ENCODE data around the gene CAMTA1. TPM values are rescaled to one million over a fixed set of nuclear protein-coding genes. Genes with fewer than 3 reads are reported as not detected.

Gene CAMTA1
- total and polyA plus RNA-seq, 8 donors = 13.0 to 54.2 (median 23.6) TPM

GRCh38 chr1:7717748-7718368, 932.6 kb downstream of the CAMTA1 start:
- H3K9me3 ChIP-seq = no peaks in the 10 kb centered on the region
- H3K27me3 ChIP-seq = no peaks in the 10 kb centered on the region
- intact Hi-C loops (cut with DNase I) = no loop called here
- FAIRE-seq (no peak), ATAC-seq (no peak), DNase-seq (no peak)
- no peaks in the 10 kb centered on the region for H3K36me3 ChIP-seq
- H3K4me3 ChIP-seq = no peak overlapping the region
- TF ChIP-seq CTCF (IDR thresholded peaks at IDR 0.05) = no peak
- 67 to 69% methylated on average over 22 of the region's 22 CpGs for WGBS, 2 donors
- no peaks in the 10 kb centered on the region for H3K4me1 ChIP-seq
- no peak overlapping the region for H3K27ac ChIP-seq

DNA sequence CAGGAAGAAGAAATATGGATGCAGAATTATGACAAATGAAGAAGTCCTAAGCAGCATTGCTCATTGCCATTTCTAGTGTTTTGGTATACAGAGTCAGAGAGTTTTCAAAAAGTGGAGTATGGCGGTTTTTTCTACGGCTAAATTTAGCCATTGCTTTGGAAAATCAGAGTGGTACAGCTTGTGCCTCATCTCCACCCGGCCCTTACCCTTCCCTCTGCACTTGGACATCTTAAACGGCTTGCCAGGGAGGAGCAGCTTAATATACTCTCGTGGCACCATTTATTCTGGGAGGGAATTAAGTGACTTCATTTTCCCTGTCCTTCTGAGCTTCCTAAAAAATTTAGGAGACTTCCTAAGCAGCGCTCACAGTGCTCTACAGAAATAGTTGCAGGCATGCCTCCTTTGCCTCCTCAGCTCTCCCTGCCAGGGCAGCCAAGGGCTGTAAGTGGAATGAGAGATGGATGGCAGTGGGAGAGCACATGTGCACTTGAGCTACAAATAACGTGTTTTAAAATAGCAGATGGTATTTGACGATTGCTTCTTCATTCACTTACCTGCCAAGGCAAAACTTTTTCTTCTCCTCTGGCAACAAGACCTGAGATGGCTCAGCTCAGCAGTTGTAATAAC, 934.3 kb downstream of the CAMTA1 start:
- H3K27me3 ChIP-seq = no peaks in the 10 kb centered on the region
- ATAC-seq = no peak
- no peaks in the 10 kb centered on the region for H3K9me3 ChIP-seq
- 57 to 67% methylated on average over 8 of the region's 8 CpGs for WGBS, 2 donors
- no peak for FAIRE-seq
- DNase-seq = no peak
- H3K4me1 ChIP-seq = no peaks in the 10 kb centered on the region
- H3K36me3 ChIP-seq = no peaks in the 10 kb centered on the region
- no peak overlapping the region for H3K27ac ChIP-seq
- no peak for TF ChIP-seq CTCF (IDR thresholded peaks at IDR 0.05)
- no peak overlapping the region for H3K4me3 ChIP-seq
- intact Hi-C loops (cut with DNase I) = no loop called here

DNA sequence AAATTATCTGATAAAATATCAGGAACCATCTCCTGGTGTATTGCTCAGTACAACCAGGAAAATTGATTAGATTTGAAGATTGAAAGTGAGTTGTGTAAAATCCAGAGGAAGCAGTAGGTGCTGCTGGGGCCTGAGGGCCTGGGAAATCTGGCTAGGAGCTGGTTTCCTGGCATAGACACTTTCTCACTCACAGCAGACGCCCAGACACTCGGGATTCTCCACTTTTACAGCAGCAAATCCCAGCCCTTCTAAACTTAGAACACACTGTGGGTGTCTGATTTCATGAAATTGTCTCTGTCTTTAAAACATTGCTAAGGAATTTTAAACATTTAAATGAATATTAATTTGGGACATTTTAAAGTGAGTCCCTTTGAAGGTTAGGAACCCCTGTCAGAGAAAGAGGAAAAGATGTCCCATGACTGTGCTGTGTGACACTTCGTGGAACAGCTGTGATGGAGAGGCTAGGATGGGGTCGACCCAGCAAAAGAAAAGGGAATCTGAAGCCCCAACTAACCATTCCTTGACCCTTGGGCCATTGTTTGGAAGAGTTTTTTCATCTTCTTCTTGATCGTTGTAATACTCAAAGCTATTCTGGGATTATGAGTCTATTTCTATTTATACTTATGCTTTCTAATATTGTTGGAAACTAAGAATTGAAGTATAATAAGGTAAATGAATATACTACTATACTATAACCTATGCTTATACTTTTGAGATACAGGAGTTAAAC, 936.9 kb downstream of the CAMTA1 start:
- WGBS, 2 donors = 59 to 71% methylated on average over 5 of the region's 5 CpGs
- Histone ChIP-seq H3K27me3 (no peaks in the 10 kb centered on the region), H3K4me1 (no peaks in the 10 kb centered on the region), H3K9me3 (no peaks in the 10 kb centered on the region), H3K4me3 (no peak overlapping the region), H3K27ac (no peak overlapping the region), H3K36me3 (no peaks in the 10 kb centered on the region)
- no peak for ATAC-seq
- intact Hi-C loops (cut with DNase I) = no loop called here
- no peak for TF ChIP-seq CTCF (IDR thresholded peaks at IDR 0.05)
- FAIRE-seq = no peak
- no peak for DNase-seq

DNA sequence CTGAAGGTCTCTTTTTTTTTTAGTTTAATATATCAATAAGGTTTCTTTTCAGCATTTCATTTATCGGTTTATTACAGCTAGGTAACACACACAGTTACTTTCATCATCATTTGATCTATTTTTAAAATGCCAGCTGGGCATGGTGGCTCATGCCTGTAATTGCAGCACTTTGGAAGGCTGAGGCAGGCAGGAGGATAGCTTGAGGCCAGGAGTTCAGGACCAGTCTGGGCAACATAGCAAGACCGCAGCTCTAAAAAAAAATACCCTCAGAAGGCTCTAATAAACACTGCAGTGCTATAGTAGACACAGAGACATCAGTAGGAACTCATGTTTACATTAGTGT, 937.4 kb downstream of the CAMTA1 start:
- no peak overlapping the region for H3K4me3 ChIP-seq
- FAIRE-seq = no peak
- no peak for DNase-seq
- 83% methylated on average over 2 of the region's 2 CpGs for WGBS, 2 donors
- H3K4me1 ChIP-seq = no peaks in the 10 kb centered on the region
- TF ChIP-seq CTCF (IDR thresholded peaks at IDR 0.05) = no peak
- H3K36me3 ChIP-seq = no peaks in the 10 kb centered on the region
- intact Hi-C loops (cut with DNase I) = no loop called here
- ATAC-seq = no peak
- H3K27ac ChIP-seq = no peak overlapping the region
- H3K27me3 ChIP-seq = no peaks in the 10 kb centered on the region
- H3K9me3 ChIP-seq = no peaks in the 10 kb centered on the region

DNA sequence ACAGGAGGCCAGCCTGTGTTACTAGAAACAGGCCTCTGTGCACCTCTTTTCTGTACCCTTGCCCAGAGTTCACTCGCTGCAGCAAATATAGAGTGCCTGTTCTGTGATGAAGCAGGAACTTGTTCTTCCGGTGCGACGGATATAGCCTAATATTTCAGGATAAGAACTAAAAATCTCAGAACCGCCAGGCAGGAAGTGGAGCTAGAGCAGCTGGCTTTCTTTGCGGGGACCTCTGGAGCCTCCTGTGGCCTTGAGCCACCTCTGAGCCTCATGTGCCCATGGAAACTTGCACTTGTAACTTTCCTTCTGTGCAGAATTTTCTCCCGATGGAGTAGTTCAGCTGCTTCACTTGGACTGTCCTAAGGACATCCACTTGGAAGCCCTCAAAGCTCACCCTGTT, 941.4 kb downstream of the CAMTA1 start:
- TF ChIP-seq CTCF (IDR thresholded peaks at IDR 0.05) = no peak
- Histone ChIP-seq H3K4me1 (no peaks in the 10 kb centered on the region), H3K9me3 (no peaks in the 10 kb centered on the region), H3K27ac (no peak overlapping the region), H3K36me3 (no peaks in the 10 kb centered on the region), H3K4me3 (no peak overlapping the region), H3K27me3 (no peaks in the 10 kb centered on the region)
- ATAC-seq (no peak), FAIRE-seq (no peak), DNase-seq (no peak)
- WGBS, 2 donors = 33% methylated on average over 7 of the region's 7 CpGs
- intact Hi-C loops (cut with DNase I) = no loop called here
